HTERT RPE-1 (cell line): ENCODE measurements around the gene OR51S1.
"Not testable (repeated sequence)": the region's sequence is repeated elsewhere in the genome, so short reads cannot be mapped to it uniquely, and the experiment has no call there.

Source experiments
- in situ Hi-C: fragments of 300-500 bp; cut with MboI; formaldehyde crosslinking; loops from 4 replicates; pipeline ENCODE4 v1.14.3; 2020; ENCODE audit warnings: low sequenced_read_pairs

Gene OR51S1

DNA sequence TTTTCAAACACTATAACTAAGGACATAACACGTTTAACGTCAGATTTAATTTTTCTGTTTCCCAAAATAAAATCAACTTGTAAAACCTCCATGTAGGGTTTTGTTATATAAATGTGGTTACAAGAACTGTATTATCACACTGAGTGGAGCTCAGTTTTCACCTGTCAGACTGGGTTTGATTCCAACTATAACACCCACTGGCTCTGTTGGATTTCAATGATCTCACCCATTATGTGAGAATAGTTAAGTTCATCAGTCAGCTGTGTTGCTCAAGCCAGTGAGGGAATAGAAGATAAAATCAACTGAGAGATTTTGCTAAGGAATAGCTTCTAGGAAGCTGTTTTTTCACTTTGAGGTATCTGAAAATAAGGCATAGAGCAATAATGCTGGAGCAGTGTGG, 39.8 kb downstream of the OR51S1 start:
- in situ Hi-C loops: no loop called here

DNA sequence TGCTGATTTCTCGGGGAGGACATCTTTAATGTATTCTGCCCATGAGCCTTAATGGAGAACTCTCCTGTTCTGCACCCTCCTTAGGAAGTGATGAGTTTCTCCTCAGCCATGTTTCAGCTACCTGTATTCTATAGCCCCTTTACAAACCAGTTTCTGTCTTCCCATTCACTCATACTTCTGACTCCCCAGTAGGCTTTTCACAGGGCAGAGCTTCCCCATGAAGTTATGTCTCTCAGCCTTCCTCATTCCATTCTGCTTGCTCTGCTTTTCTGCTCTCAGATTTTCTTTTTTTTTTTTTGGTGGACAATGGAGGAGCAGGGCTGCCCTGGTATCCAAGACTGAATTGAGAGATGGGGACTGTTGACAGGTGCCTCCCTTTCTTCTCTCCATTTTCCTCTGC, 40.5 kb downstream of the OR51S1 start:
- in situ Hi-C loops: no loop called here

DNA sequence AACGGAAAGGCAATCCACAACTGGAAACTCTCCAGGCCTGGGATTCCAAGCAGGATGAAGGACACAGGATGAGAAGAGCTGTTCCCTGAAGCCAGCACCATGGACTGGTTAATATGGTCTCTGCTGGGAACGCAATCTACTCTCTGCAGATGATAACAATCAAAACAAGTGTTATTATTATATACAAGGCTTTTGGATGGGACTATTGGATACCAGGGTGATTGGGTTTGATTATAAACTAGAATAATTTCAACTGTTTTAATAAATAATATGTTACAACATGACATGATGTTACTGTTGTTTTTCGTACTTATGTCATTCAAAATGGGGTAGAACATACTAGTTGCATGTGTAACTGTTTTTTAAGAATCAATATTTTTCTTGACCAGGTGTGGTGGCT, 44.7 kb downstream of the OR51S1 start, which contains the start of gene OR52R1:
TSS of gene OR52R1 (minus strand) at position 101 of the 400 bp plus-strand sequence. CDS start at position 101, 0 bp downstream.
- in situ Hi-C loops: no loop called here

DNA sequence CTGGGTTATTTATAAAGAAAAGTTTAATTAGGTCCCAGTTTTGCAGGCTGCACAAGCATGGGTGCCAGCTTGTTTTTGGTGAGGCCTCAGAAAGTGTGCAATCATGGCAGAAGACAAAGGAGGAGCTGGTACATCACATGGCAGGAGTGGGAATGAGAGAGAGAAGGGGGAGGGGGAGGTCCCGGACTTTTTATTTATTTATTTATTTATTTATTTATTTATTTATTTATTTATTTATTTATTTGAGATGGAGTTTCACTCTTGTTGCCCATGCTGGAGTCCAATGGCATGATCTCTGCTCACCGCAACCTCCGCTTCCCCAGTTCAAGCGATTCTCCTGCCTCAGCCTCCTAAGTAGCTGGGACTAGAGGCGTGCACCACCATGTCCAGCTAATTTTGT, 47.7 kb downstream of the OR51S1 start:
- in situ Hi-C loops: not testable (repeated sequence)

DNA sequence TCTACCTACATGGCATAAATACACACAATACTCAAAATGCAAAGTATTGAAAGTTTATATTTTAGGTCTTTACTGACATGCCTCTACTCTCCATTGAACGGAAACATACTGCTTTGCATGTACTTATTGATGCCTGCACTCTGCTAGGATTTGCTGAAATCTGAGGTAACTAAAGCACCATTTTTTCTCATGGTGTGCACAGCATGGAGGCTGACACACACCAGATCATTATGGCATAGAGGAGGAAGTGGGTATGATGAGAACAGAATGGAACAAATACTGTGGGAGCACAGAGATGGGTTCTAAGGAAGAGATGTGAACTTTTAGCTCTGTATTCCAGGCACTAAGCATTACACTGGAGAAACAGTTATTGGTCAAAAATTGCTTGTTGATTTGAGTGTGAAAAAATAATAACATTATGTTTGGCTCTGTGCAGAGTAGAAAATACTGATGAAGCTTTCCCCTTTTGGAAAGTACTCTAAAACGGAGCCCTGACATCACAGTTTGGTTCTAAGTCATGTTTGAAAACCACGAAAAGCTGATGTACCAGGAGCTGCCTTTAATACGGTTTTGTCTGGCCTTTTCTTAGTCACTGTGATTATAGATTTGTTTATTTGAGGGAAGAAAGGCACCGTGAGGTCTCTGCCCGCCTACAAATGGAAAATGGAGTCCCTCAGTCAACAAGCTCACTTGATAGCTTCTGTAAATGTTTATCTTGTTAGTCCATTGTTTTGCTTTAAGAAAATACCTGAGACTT, 50.4 kb downstream of the OR51S1 start:
- in situ Hi-C loops: no loop called here
